ENCODE measurements around the gene MLF2. TPM values are rescaled to one million over a fixed set of nuclear protein-coding genes. Genes with fewer than 3 reads are reported as not detected.
A peak's percentile ranks its signal among the peaks of the same experiment; 100 is the strongest.

The MLF2 gene
- total and polyA plus RNA-seq, 2 of the 13 experiments (the other 11 are each of a cell fraction or from before 2014, with no cell fraction given), result 88.1 to 167 TPM

DNA sequence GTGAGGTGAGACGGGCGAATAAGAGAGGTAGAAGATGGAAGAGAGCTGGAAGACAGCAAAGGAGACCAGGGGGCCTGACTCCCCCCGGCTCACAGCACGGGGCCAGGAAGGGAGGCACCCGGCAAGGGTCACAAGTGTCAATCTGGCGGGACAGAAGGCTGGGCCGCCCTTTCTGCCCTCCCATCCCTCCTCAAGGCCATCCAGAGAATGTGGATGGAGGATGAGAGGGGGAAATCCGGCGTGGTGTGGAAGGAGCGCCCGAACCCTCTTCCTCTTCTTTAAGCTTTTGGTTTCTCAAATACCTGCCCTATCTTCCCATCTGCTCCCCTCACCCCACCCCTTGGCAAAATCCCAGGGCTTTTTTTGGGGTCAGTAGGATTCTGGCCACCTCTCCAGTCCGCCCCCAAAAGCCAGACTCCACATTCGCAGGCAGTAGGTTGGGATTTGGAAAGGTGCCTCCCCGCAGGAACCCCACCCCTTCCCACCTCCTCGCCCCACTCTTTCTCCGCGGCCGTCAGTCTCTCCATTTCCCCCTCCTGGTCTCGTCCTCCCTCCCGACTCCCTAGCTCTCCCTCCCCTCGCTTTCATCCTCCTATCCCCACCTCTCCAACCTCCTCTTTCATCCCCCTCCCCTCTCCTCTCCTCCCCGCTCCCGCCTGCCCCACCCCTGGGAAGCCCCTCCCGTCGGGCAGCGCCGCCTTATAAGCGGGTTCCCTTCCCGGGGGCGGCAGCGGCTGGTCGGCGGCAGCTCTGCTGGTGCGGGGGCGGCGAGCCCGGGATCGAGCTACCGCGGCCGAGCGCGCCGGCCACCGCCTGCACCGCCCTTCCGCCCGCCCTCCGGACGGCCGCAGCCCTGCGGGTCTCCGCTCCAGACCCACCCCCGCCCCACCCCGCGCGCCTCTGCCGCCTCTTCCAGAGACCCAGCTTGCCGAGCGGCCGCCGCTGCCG lies 13.0 kb upstream of the MLF2 start, which contains the start of gene PTMS (continued):
- TF ChIP-seq, protein P1, sequence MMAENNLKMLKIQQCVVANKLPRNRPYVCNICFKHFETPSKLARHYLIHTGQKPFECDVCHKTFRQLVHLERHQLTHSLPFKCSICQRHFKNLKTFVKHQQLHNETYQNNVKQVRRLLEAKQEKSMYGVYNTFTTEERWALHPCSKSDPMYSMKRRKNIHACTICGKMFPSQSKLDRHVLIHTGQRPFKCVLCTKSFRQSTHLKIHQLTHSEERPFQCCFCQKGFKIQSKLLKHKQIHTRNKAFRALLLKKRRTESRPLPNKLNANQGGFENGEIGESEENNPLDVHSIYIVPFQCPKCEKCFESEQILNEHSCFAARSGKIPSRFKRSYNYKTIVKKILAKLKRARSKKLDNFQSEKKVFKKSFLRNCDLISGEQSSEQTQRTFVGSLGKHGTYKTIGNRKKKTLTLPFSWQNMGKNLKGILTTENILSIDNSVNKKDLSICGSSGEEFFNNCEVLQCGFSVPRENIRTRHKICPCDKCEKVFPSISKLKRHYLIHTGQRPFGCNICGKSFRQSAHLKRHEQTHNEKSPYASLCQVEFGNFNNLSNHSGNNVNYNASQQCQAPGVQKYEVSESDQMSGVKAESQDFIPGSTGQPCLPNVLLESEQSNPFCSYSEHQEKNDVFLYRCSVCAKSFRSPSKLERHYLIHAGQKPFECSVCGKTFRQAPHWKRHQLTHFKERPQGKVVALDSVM (CRISPR knock-in tag; IDR thresholded peaks at IDR 0.05), result no peak; the same call in 1 of the 2 replicates
- no peak for TF ChIP-seq ZNF441 (CRISPR knock-in tag; IDR thresholded peaks at IDR 0.05; ENCODE audit: borderline replicate concordance)
- no peak for TF ChIP-seq TSC22D2 (CRISPR knock-in tag; IDR thresholded peaks at IDR 0.05; ENCODE audit: borderline replicate concordance)
- TF ChIP-seq ZNF34 (CRISPR knock-in tag; IDR thresholded peaks at IDR 0.05; ENCODE audit: borderline replicate concordance), result no peak
- TF ChIP-seq PHF5A (CRISPR knock-in tag; IDR thresholded peaks at IDR 0.05; ENCODE audit: low read depth, unreplicated experiment), result no peak
- peak; percentile 23; the same call in 1 of the 3 replicates for TF ChIP-seq MXI1 (IDR thresholded peaks at IDR 0.05; ENCODE audit: borderline replicate concordance, low read depth, low read length)
- TF ChIP-seq BATF2 (CRISPR knock-in tag; IDR thresholded peaks at IDR 0.05), result no peak
- no peak for TF ChIP-seq ZNF768 (CRISPR knock-in tag; IDR thresholded peaks at IDR 0.05)
- TF ChIP-seq MTF2 (CRISPR knock-in tag; IDR thresholded peaks at IDR 0.05; ENCODE audit: borderline replicate concordance), result no peak
- no peak for TF ChIP-seq RFX5 (IDR thresholded peaks at IDR 0.05; ENCODE audit: low read depth, low read length)
- TF ChIP-seq KDM1A (CRISPR knock-in tag; IDR thresholded peaks at IDR 0.05), result no peak
- TF ChIP-seq, protein P2, sequence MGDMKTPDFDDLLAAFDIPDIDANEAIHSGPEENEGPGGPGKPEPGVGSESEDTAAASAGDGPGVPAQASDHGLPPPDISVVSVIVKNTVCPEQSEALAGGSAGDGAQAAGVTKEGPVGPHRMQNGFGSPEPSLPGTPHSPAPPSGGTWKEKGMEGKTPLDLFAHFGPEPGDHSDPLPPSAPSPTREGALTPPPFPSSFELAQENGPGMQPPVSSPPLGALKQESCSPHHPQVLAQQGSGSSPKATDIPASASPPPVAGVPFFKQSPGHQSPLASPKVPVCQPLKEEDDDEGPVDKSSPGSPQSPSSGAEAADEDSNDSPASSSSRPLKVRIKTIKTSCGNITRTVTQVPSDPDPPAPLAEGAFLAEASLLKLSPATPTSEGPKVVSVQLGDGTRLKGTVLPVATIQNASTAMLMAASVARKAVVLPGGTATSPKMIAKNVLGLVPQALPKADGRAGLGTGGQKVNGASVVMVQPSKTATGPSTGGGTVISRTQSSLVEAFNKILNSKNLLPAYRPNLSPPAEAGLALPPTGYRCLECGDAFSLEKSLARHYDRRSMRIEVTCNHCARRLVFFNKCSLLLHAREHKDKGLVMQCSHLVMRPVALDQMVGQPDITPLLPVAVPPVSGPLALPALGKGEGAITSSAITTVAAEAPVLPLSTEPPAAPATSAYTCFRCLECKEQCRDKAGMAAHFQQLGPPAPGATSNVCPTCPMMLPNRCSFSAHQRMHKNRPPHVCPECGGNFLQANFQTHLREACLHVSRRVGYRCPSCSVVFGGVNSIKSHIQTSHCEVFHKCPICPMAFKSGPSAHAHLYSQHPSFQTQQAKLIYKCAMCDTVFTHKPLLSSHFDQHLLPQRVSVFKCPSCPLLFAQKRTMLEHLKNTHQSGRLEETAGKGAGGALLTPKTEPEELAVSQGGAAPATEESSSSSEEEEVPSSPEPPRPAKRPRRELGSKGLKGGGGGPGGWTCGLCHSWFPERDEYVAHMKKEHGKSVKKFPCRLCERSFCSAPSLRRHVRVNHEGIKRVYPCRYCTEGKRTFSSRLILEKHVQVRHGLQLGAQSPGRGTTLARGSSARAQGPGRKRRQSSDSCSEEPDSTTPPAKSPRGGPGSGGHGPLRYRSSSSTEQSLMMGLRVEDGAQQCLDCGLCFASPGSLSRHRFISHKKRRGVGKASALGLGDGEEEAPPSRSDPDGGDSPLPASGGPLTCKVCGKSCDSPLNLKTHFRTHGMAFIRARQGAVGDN (CRISPR knock-in tag; IDR thresholded peaks at IDR 0.05), result peak; percentile 8; the same call in 1 of the 2 replicates
- no peak for TF ChIP-seq RCOR2 (CRISPR knock-in tag; IDR thresholded peaks at IDR 0.05)
- TF ChIP-seq ZNF678 (CRISPR knock-in tag; IDR thresholded peaks at IDR 0.05), result no peak
- 0 out of 2 replicates have a peak, but pooled peaks have one; percentile 57 for TF ChIP-seq ZNF234 (CRISPR knock-in tag; conservative IDR thresholded peaks at IDR 0.05)
- no peak for TF ChIP-seq U2AF2 (IDR thresholded peaks at IDR 0.05; ENCODE audit: low read depth, low read length)
- TF ChIP-seq HDAC1 (CRISPR knock-in tag; IDR thresholded peaks at IDR 0.05), result 0 out of 2 replicates have a peak, but pooled peaks have one; percentile 22
- TF ChIP-seq ZNF598 (CRISPR knock-in tag; IDR thresholded peaks at IDR 0.05; ENCODE audit: borderline replicate concordance), result no peak
- TF ChIP-seq ZKSCAN8 (CRISPR knock-in tag; IDR thresholded peaks at IDR 0.05; ENCODE audit: borderline replicate concordance), result no peak
- peak; percentile 28; the same call in 1 of the 2 replicates for TF ChIP-seq IRF9 (CRISPR knock-in tag; IDR thresholded peaks at IDR 0.05; ENCODE audit: borderline replicate concordance)
- no peak for TF ChIP-seq ZNF296 (CRISPR knock-in tag; conservative IDR thresholded peaks at IDR 0.05)
